ENCODE results near the gene KLRB1. TPM values are rescaled to one million over a fixed set of nuclear protein-coding genes. Genes with fewer than 3 reads are reported as not detected.
"Not testable (repeated sequence)": the region's sequence is repeated elsewhere in the genome, so short reads cannot be mapped to it uniquely, and the experiment has no call there.

KLRB1 gene
- total RNA-seq, 3 donors from 2014 or later (not counting 1 experiment from before 2014, with no cell fraction given), result 194 to 310 (median 216) TPM

GRCh38 chr12:9564418-9564817, 43.3 kb downstream of the KLRB1 start:
- peak overlapping the region; percentile 76 to 79 for H3K27ac Mint-ChIP-seq
- H3K4me1 ChIP-seq (ENCODE audit: control insufficient read depth, insufficient read depth, low read length); H3K27me3 Mint-ChIP-seq (ENCODE audit: low read depth in 2 of 2); H3K4me1 Mint-ChIP-seq; DNase-seq; intact Hi-C loops (cut with micrococcal nuclease); H3K9me3 ChIP-seq (ENCODE audit: control insufficient read depth, insufficient read depth, low read length); H3K27me3 ChIP-seq (ENCODE audit: control insufficient read depth, insufficient read depth, low read length); H3K27ac ChIP-seq (ENCODE audit: low read length); H3K9me3 Mint-ChIP-seq; H3K36me3 ChIP-seq (ENCODE audit: control insufficient read depth, insufficient read depth, low read length); H3K4me3 ChIP-seq (ENCODE audit: low read length); H3K36me3 Mint-ChIP-seq: not testable (repeated sequence)
- ATAC-seq, result peak; percentile 37 to 92 (median 92)
- 17% methylated on average over 1 of the region's 2 CpGs for WGBS (ENCODE audit: insufficient coverage)
- H3K4me3 Mint-ChIP-seq, result peak overlapping the region; percentile 49

GRCh38 chr12:9562841-9563453, 44.8 kb downstream of the KLRB1 start:
- H3K36me3 ChIP-seq (ENCODE audit: control insufficient read depth, insufficient read depth, low read length); H3K36me3 Mint-ChIP-seq; H3K9me3 Mint-ChIP-seq; H3K4me1 ChIP-seq (ENCODE audit: control insufficient read depth, insufficient read depth, low read length); H3K27me3 ChIP-seq (ENCODE audit: control insufficient read depth, insufficient read depth, low read length); H3K9me3 ChIP-seq (ENCODE audit: control insufficient read depth, insufficient read depth, low read length); H3K27ac Mint-ChIP-seq; H3K27ac ChIP-seq (ENCODE audit: low read length); H3K27me3 Mint-ChIP-seq (ENCODE audit: low read depth in 2 of 2); ATAC-seq; DNase-seq; H3K4me3 ChIP-seq (ENCODE audit: low read length); intact Hi-C loops (cut with micrococcal nuclease); H3K4me3 Mint-ChIP-seq: not testable (repeated sequence)
- WGBS (ENCODE audit: insufficient coverage), result no CpG with 5 or more reads among the region's 5 CpGs
- peaks cover 7 to 11% of the 10 kb centered on the region in 2 donors for H3K4me1 Mint-ChIP-seq

- not testable (repeated sequence) for H3K27me3 ChIP-seq (ENCODE audit: control insufficient read depth, insufficient read depth, low read length)
Measured at GRCh38 chr12:9545489-9545888, 62.2 kb downstream of the KLRB1 start.

More at GRCh38 chr12:9545489-9545888, 62.2 kb downstream of the KLRB1 start:
- H3K27me3 Mint-ChIP-seq (ENCODE audit: low read depth in 2 of 2); H3K9me3 ChIP-seq (ENCODE audit: control insufficient read depth, insufficient read depth, low read length); H3K36me3 ChIP-seq (ENCODE audit: control insufficient read depth, insufficient read depth, low read length); H3K27ac Mint-ChIP-seq; DNase-seq; H3K27ac ChIP-seq (ENCODE audit: low read length); intact Hi-C loops (cut with micrococcal nuclease); H3K4me3 ChIP-seq (ENCODE audit: low read length); H3K36me3 Mint-ChIP-seq; H3K4me3 Mint-ChIP-seq; H3K4me1 Mint-ChIP-seq; H3K4me1 ChIP-seq (ENCODE audit: control insufficient read depth, insufficient read depth, low read length); H3K9me3 Mint-ChIP-seq; ATAC-seq: not testable (repeated sequence)
- 90% methylated on average over 2 of the region's 4 CpGs for WGBS (ENCODE audit: insufficient coverage)

Other genes with a start within 250 kb of the KLRB1 start
- 100 to 1,000 TPM; 140 to 219 (median 209) TPM for gene CLEC2D, start 61.8 kb upstream of the KLRB1 start, total RNA-seq
- gene CLECL1, start 125.2 kb upstream of the KLRB1 start, total RNA-seq, result 1 to 10 TPM in 1 of 3 donors, under 1 TPM in 2; 0.64 to 1.5 (median 0.72) TPM
- 1,000 to 10,000 TPM in 1 of 3 donors, 100 to 1,000 TPM in 2; 739 to 1,541 (median 990) TPM for gene CD69, start 153.0 kb upstream of the KLRB1 start, total RNA-seq
- 100 to 1,000 TPM; 364 to 424 (median 392) TPM for gene KLRF1, start 219.6 kb upstream of the KLRB1 start, total RNA-seq